HK-2 (cell line): ENCODE results near the gene BTG1.
A peak's percentile ranks its signal among the peaks of the same experiment; 100 is the strongest.

Experiments
- DNase-seq: peaks from one replicate; pipeline ENCODE4 v3.0.0-alpha.2; 2018; ENCODE audit not compliant: unreplicated experiment

Gene BTG1

DNA sequence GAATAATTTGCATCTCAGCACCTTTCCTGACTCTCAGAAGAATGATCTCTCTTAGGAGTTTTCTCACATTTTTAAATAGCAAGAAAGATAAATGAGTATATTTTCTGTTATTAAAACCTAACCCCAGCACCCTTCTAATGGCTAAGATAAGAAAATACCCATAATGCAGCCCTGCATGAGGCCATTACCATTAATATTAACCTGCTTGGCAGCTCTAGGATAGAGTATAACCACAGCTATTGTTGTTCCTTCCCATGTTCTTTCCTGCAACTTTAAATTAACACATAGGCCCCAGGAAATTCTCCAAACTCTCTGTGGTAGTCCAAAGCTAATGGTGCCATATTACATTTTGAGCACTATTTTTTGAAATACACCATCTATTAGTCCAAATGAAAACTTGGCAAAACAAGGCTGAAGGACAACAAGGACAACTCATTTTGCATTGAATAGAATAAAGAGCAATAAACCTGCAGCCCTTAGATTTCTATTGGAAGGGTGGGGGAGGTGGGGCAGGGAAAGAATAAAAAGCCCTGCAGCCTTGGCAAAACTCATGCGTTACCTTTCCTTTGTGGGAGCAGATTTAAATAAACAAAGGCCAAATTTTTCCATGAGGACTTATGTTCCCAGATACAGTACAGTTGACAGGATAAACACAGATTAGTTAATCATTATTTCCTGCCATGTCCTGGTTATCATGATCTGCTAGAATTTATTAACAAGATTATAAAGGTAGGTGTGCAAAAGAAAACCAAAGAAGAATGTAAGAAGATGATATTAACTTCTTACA, 46.9 kb downstream of the BTG1 start:
- DNase-seq = no peak

DNA sequence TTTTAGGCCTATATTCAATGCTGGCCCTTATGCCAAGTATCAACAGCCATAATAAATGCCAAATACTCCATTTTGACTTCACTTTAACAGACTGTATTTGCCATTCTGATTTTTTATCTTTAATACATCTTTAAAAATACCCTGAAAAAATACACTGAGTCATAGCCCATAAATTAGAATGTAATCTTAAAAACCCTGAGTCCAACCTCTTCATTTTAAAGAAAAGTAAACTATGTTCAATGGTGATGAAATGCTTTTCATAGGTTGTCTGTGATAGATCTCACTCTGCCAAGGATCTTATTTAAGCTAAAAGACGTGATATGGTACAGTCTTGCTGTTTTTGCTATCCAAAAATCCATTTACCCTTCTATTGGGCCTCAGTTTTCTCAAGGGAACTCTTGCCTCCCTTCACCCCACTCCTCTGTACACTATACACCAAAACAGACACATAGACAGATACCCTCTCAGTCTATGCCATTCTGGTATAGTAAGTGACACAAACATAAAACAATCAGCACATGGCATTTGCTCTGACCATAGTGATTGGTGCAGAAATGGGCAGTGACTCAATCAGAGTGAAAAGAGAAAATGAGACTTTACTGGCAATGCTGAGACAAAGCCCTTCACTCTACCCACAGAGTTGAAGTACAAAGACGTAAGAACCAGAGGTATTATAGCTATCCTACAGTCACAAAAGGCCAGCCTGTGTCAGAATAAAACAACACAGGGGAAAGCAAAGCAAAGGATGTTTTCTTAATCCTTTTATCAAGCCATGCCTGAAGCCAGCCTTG, 49.1 kb downstream of the BTG1 start:
- no peak for DNase-seq

DNA sequence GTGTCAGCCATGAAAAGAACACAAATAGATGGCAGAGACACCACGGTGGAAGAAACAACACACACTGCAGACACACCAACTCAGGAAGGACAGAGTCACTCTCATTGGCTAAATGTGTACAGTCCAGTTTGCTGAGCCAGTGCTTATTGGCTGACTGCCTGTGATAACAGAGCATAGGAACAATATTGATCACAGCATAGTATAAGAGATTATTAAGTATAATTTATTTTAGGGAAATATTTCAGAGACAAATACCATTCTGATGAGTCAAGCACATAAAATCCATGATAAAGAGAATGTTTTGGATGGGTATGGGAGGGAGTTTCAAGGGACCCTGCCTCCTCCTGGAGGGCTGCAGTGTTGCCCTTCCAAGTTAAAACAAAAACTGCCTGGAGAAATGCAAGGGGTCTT, 50.9 kb downstream of the BTG1 start:
- no peak for DNase-seq

DNA sequence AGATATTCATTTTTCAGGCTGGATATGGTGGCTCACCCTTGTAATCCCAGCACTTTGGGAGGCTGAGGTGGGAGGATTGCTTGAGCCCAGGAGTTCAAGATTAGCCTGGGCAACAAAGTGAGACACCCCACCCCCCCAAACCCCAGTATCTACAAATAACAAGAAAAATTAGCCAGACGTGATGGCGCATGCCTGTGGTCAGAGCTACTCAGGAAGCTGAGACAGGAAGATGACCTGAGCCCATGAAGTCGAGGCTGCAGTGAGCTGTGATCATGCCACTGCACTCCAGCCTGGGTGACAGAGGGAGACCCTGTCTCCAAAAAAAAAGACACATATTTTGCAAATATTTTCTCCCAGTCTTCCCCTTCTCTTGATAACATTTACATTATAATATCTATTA, 51.3 kb downstream of the BTG1 start:
- DNase-seq = peak; percentile 47
